K562 (cell line): ENCODE results near the gene NFYC. TPM values are rescaled to one million over a fixed set of nuclear protein-coding genes. Genes with fewer than 3 reads are reported as not detected.
A peak's percentile ranks its signal among the peaks of the same experiment; 100 is the strongest.

Experiments used
- ATF4 ChIP-seq: fragments of 450-650 bp; formaldehyde crosslinking; IDR thresholded peaks from 2 replicates; pipeline ENCODE4 v1.4.0; 2022; ENCODE audit warnings: mild to moderate bottlenecking, moderate library complexity
- ATF6 ChIP-seq: sonication (generic); formaldehyde crosslinking; IDR thresholded peaks from 2 replicates; pipeline ENCODE4 v1.4.0; 2020; ENCODE audit warnings: mild to moderate bottlenecking, missing genetic modification reagents
- BCL6 ChIP-seq: fragments of 250-450 bp; sonication (Bioruptor Pico); IDR thresholded peaks from 2 replicates; pipeline ENCODE4 v1.4.0; 2020
- CCAR2 ChIP-seq: fragments of 200-400 bp; formaldehyde crosslinking; IDR thresholded peaks from 2 replicates; pipeline ENCODE4 v1.6.1; 2017; ENCODE audit warnings: mild to moderate bottlenecking, low read depth, low read length
- CEBPG ChIP-seq, 3 experiments: fragments of 200-800 bp in 1 of 3; sonication (Bioruptor generic) in 1 of 3; sonication (generic) in 1 of 3; formaldehyde crosslinking in 1 of 3; IDR thresholded peaks in 2 of 3; conservative IDR thresholded peaks in 1 of 3; 2 replicates each; pipeline versions ENCODE4 v1.6.1 to v1.8.0; 2016 to 2022; ENCODE audit warnings: missing compliant biosample characterization in 2 of 3, missing genetic modification characterization in 2 of 3, mild to moderate bottlenecking in 1 of 3, missing genetic modification reagents in 1 of 3
- CREBBP ChIP-seq: IDR thresholded peaks from one replicate; pipeline ENCODE4 v1.6.1; 2012; ENCODE audit warnings: low read depth, mild to moderate bottlenecking, control low read depth, inconsistent platforms, low read length
- ELF4 ChIP-seq: fragments of 450-650 bp; formaldehyde crosslinking; IDR thresholded peaks from 2 replicates; pipeline ENCODE4 v1.4.0; 2022; ENCODE audit warnings: missing genetic modification characterization
- HDAC1 ChIP-seq, 2 experiments: fragments of 450-650 bp; IDR thresholded peaks; 2 replicates each; pipeline ENCODE4 v1.6.1; 2016 to 2017; ENCODE audit warnings: inconsistent platforms in 1 of 2, mild to moderate bottlenecking in 1 of 2, moderate library complexity in 1 of 2
- KDM5B ChIP-seq: fragments of 200-600 bp; sonication (generic); IDR thresholded peaks from 2 replicates; pipeline ENCODE4 v1.6.1; 2012; ENCODE audit warnings: low read depth, mild to moderate bottlenecking, moderate library complexity, low read length, control low read depth, inconsistent platforms; ENCODE audit not compliant: insufficient replicate concordance
- MEF2A ChIP-seq: IDR thresholded peaks from 2 replicates; pipeline ENCODE4 v1.6.1; 2011; ENCODE audit warnings: low read depth, mild to moderate bottlenecking, low read length, moderate library complexity; ENCODE audit not compliant: control insufficient read depth
- MNT ChIP-seq, 2 experiments: fragments of 450-650 bp; conservative IDR thresholded peaks; 2 replicates each; pipeline ENCODE4 v1.6.1; 2017; ENCODE audit warnings: mild to moderate bottlenecking in 2 of 2, moderate library complexity in 2 of 2
- NFE2 ChIP-seq: IDR thresholded peaks from 2 replicates; pipeline ENCODE4 v1.6.1; 2014; ENCODE audit warnings: antibody characterized with exemption, low read depth
- NR4A1 ChIP-seq, 2 experiments: fragments of 250-450 bp in 1 of 2; fragments of 450-650 bp in 1 of 2; sonication (Bioruptor Pico) in 1 of 2; IDR thresholded peaks; 2 replicates each; pipeline versions ENCODE4 v1.4.0 to v1.6.1; 2016 to 2020; ENCODE audit warnings: mild to moderate bottlenecking in 2 of 2, missing compliant biosample characterization in 1 of 2, missing genetic modification characterization in 1 of 2, moderate library complexity in 1 of 2
- RNF2 ChIP-seq: sonication (generic); IDR thresholded peaks from 2 replicates; pipeline ENCODE4 v1.6.1; 2016
- SREBF2 ChIP-seq: sonication (generic); formaldehyde crosslinking; IDR thresholded peaks from 2 replicates; pipeline ENCODE4 v1.4.0; 2020; ENCODE audit warnings: mild to moderate bottlenecking, missing genetic modification reagents
- ZBTB2 ChIP-seq: fragments of 450-650 bp; IDR thresholded peaks from 2 replicates; pipeline ENCODE4 v1.6.1; 2016; ENCODE audit warnings: antibody characterized with exemption
- ZFX ChIP-seq: sonication (generic); formaldehyde crosslinking; IDR thresholded peaks from 2 replicates; pipeline ENCODE4 v1.8.0; 2022; ENCODE audit warnings: mild to moderate bottlenecking, missing genetic modification reagents, moderate library complexity
- ZNF212 ChIP-seq: fragments of 450-650 bp; formaldehyde crosslinking; IDR thresholded peaks from 2 replicates; pipeline ENCODE4 v1.4.0; 2020; ENCODE audit warnings: mild to moderate bottlenecking
- ZNF512 ChIP-seq: IDR thresholded peaks from 2 replicates; pipeline ENCODE4 v1.6.1; 2016; ENCODE audit warnings: missing genetic modification characterization, missing compliant biosample characterization
- polyA plus RNA-seq, 8 experiments: library from polyadenylated mRNA; depleted of rRNA in 4 of 8; stranded (reverse) in 5 of 8; unstranded in 3 of 8; fragments of >200 nt; fragmentation: Nextera tagmentation in 2 of 8; fragmentation: Illumina TruSeq in 1 of 8; extraction: Ambion mirVana in 2 of 8; extraction: Trizol in 1 of 8; gene quantifications; 2 replicates each; pipeline versions ENCODE4 v1.2.1 to v1.2.3, GENCODE V29; 2011 to 2014; ENCODE audit warnings: inconsistent platforms in 1 of 8, missing spikeins in 1 of 8
- total RNA-seq, 7 experiments: library from RNA; depleted of rRNA in 6 of 7; stranded (reverse); fragments of >200 nt in 6 of 7; fragmentation: Illumina TruSeq in 2 of 7; extraction: Trizol in 2 of 7; gene quantifications; 2 replicates each; pipeline versions ENCODE4 v1.2.1 to v1.2.3, GENCODE V29; 2011 to 2021; ENCODE audit warnings: low replicate concordance in 1 of 7

NFYC gene
- total and polyA plus RNA-seq, 9 of the 15 experiments (the other 6 are each of a cell fraction or from before 2014, with no cell fraction given), result 4.8 to 59.8 (median 41.1) TPM

- TF ChIP-seq NR4A1 (CRISPR knock-in tag; IDR thresholded peaks at IDR 0.05), result no peak
- TF ChIP-seq NR4A1 (tag; IDR thresholded peaks at IDR 0.05), result peak; percentile 74; the same call in 1 of the 2 replicates
- TF ChIP-seq KDM5B, result no peak
- 0 out of 2 replicates have a peak, but pooled peaks have one; percentile 38 for TF ChIP-seq SREBF2 (CRISPR knock-in tag)
- TF ChIP-seq HDAC1 (IDR thresholded peaks at IDR 0.05), result peak in 1 of 2 experiments; percentile 85; a peak in 3 of 4 replicates
- TF ChIP-seq RNF2, result no peak
- no peak for TF ChIP-seq BCL6 (CRISPR knock-in tag)
- TF ChIP-seq CREBBP, result no peak
- TF ChIP-seq ZNF212, result no peak
- TF ChIP-seq ATF4, result 0 out of 2 replicates have a peak, but pooled peaks have one; percentile 4
- no peak for TF ChIP-seq ZNF512 (tag)
- 0 out of 2 replicates have a peak, but pooled peaks have one; percentile 38 for TF ChIP-seq ELF4 (CRISPR knock-in tag)
- peak; percentile 77 for TF ChIP-seq ZFX (CRISPR knock-in tag)
- TF ChIP-seq MNT (conservative IDR thresholded peaks at IDR 0.05), result 0 out of 4 replicates have a peak, but pooled peaks of 1 of the 2 experiments have one; percentile 40
- TF ChIP-seq ATF6 (CRISPR knock-in tag), result peak; percentile 71; the same call in 1 of the 2 replicates
- no peak for TF ChIP-seq ZBTB2
- no peak for TF ChIP-seq NFE2
- TF ChIP-seq CEBPG (CRISPR knock-in tag; IDR thresholded peaks at IDR 0.05), result no peak; the same call in 1 of the 2 replicates
- TF ChIP-seq CEBPG (tag; conservative IDR thresholded peaks at IDR 0.05 in 1 of 2, IDR thresholded peaks at IDR 0.05 in 1 of 2), result peak; percentile 48 to 70; a peak in 3 of 4 replicates
- no peak for TF ChIP-seq CCAR2
- TF ChIP-seq MEF2A, result no peak
Measured at GRCh38 chr1:40802078-40802741, 110.7 kb downstream of the NFYC start (continued).
